NOMO-1 (cell line): ENCODE results near the gene EFNA2.

Source experiments
- DNase-seq, 2 experiments: peaks; one replicate each; lab custom pipeline; 2025; ENCODE audit not compliant: unreplicated experiment in 2 of 2; lab: John Stamatoyannopoulos, UW

Gene EFNA2

GRCh38 chr19:1282588-1283206, 3.0 kb upstream of the EFNA2 start:
- no peak for DNase-seq

- no peak for DNase-seq
These were observed 2.3 kb upstream of the EFNA2 start for GRCh38 chr19:1283207-1283916.

DNA sequence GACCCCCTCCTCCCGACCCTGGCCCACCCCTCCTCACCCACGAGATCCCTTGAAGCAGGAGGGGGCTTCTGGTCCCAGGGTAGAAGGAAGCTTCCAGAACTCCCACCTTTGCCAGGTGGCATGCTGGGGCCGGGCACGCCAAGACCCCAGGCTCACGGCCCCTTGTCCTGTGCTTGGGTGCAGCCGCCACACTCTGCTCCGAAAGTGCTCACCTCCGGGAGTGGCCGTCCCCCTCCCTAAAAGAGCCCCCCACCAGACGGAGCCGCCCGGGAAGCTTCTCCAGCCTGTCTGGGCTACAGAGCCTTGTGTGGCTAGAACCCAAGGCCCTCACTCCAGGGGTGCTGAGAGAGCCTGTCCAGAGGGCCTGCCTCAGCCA, 1.8 kb upstream of the EFNA2 start:
- DNase-seq = no peak

- no peak for DNase-seq
These were observed 1.2 kb upstream of the EFNA2 start for GRCh38 chr19:1284293-1284978.

DNA sequence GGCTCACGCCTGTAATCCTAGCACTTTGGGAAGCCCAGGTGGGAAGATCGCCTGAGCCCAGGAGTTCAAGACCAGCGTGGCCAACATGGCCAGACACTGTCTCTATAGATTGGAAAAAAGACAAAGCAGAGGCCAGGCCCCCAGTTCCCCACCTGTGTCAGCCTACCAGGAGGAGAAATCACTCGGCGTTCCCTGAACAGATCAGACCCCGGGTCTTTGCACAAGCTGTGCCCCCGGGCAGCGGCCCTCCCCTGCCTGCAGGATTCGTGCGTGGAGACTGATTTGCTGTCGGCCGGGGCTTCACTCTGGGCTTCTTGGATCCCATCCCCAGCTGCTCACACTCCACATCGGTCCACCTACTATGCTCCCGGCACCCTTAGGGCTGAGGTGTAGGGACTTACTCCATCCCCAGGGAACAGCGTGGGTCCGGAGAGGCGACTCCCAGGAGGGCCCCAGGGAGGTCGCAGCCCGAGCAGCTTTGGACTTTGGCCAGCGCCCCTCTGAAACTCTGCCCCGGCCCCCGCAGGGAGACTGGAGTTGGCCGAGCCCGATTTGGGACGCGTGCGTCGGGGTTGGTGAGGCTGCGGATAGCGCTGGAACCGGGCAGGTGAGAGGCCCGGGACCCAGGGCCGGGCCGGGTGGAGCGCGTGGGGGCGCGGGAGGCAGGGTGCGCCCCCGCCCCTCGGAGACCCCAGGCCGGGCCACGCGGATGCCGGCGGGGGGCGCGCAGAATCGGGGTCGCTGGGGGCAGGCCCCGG, 515 bp upstream of the EFNA2 start:
- no peak for DNase-seq

DNA sequence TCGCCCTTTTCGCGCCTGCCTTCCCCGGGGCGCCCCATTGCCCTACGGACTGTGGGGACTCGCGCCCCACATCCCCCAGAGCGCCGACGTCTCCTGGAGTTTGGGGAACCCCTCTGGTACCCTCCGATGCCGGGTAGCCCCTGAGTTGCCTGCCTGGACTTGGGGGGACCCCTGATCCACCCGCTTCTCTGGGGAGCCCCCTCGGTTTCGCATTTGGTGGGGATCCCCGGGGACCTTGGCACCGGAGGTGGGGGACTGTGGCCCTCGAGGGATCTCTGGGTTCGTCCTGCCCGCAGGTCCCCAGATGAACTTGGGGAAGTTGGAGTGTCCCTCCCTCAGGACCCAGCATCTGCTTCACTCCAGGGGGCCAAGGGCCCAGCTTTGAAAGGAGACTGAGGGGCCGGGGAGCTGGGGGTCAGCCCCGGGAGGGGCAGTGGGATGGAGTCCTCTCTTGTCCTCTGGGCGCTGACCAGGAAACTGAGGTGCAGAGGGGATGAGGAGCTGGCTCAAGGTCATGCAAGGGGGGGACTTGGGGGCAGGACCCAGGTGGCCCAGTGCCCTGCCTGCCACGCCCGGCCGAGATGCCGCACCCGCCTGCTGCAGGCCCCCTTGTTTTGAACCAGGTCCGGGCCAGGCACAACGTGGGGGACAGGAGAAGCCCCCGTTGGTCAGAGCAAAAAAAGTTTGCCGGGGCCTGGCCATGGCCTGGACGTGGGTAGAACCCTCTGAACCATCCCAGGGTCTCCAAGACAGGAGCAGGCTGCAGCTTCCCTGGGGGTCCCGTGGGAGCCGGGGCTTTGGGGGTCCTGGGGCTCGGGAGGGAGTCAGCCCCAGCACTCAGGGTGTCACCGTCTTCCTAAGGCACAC, 1.0 kb downstream of the EFNA2 start:
- no peak for DNase-seq

DNA sequence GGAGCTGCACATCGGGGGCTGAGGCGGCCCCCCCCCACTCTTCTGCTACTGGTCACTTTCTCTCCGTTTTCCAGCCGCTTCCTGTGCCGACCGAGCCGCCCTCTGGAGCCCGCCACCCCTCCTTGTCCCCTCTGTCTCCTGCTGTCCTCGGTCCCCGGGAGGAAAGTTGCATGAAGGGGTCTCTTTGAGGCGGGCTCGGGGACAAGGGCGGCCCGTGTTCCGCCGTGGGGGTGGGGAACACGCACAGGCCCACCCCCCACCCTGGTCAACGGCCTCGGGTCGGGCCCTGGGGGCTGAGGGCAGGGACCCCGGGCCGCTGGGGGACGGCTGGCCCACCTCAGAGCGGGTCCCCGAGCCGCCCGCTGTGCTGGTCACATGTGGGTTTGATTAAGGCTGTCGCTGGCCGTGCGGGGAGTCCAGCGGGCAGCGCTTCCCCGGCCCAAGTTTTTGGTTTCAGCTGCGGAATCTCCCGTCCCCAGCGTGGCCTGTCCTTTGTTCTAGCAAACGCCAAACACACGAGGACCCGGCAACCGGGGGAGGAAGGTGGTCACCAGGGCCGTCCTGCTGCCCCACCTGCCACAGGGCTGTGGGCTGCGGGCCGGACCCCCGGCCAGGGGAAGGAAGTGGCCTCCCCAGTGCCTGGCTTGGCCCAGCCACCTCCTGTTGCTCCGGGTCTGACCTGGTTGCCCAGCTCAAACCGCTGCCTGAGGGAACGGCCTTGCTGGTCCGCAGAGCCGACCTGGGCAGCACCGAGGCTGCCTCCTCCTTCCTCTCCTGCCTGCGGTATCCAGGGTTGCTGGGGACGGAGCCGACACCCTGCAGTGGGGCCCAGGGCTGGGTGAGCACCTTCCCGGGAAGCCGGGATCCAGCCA, 1.9 kb downstream of the EFNA2 start:
- DNase-seq = no peak

- no peak for DNase-seq
These were observed 2.5 kb downstream of the EFNA2 start for GRCh38 chr19:1288226-1288612.

- DNase-seq = no peak
These were observed 3.4 kb downstream of the EFNA2 start for GRCh38 chr19:1288833-1289685.

DNA sequence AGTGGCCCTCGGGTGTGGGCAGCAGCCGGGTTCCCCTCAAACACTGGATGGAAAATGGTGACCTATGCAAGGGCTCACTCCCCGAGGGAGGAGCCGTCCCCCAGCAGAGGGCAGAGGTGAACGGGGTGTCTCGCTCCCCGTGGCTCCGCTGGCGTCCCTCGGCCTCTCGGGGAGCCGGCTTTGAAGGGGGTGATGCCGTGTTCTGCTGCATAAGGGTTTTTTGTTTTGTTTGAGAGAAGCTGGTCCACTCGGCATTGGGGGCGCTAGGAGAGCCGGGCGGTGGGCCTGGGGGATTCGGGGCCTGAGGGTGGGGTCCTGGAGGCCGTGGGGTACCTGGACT, 4.0 kb downstream of the EFNA2 start:
- DNase-seq = no peak

DNA sequence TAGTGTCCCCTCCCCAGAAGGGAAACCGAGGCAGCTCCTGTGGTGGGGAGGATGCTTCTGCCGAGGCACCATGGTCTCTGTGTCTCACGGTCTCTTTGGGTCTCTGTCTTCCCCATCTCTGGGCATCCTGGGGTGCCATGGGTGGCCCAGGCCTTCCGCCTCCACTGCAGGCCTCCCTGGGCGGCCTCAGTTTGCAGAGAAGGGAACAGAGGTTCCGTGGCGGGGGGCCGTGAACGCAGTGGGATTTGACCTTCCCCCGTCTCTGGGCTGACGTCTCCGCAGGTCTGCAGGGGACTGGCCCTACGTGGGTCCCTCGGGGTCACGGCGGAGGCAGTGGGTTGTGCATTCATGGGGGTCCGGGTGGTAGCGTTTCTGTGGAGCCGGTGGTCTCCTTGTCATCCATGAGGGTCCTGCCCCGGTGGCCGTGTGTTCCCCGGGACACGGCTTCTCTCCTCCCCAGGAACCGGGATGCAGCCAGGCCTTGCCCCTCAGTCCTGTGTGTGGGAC, 4.6 kb downstream of the EFNA2 start:
- no peak for DNase-seq

- no peak for DNase-seq
These were observed 5.3 kb downstream of the EFNA2 start for GRCh38 chr19:1290703-1291651.

- DNase-seq = no peak
These were observed 6.2 kb downstream of the EFNA2 start for GRCh38 chr19:1291761-1292418.

GRCh38 chr19:1292419-1293151, 6.9 kb downstream of the EFNA2 start:
- no peak for DNase-seq

DNA sequence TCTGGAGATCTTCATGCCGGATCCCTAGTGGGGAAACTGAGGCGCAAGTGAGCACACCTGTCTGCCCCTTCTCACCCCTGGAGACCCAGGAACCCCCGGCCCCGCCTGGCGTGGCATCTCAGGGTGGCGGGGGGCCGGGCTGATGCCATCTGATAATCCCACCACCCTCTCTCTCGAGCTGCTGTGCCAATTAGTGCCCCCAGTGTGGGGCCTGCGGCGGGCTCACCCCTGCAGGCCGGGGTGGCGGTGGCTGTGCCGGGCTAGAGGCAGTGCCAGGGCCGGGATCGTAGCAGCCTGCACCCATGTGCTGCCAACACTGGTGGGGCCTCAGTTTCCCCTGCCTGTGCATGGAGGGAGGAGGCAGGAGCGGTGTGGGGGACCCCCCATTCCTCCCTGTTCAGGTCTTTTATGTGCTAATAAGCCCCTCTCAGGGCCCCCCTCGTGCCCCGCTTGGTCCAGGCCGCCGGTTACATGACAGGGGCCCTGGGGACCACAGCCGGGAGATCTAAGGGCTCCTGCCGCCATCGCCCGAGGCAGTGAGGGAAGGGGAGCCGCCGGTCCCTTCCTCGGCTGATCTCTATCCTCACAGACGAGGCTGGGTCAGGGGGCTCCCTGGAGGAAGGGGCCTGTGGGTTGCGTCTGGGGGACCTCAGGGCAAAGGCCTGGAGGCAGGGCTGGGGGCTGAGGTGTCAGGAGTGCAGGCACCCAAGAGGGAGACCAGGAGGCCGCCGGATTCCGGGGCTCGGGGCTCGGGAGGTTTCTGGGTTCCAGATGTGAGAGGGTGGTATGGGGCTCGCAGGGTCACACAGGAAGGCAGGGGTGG, 8.3 kb downstream of the EFNA2 start:
- no peak for DNase-seq
